Erythroblast (primary cell): ENCODE measurements around the gene LRMDA.

Experiments used
- GATA1 ChIP-seq: IDR thresholded peaks from 2 replicates; pipeline ENCODE4 v1.6.1; 2011; ENCODE audit warnings: low read depth, mild to moderate bottlenecking, control low read depth, low read length, moderate library complexity
- POLR2A ChIP-seq: IDR thresholded peaks from 2 replicates; pipeline ENCODE4 v1.6.1; 2011; ENCODE audit warnings: mild to moderate bottlenecking, low read length

DNA sequence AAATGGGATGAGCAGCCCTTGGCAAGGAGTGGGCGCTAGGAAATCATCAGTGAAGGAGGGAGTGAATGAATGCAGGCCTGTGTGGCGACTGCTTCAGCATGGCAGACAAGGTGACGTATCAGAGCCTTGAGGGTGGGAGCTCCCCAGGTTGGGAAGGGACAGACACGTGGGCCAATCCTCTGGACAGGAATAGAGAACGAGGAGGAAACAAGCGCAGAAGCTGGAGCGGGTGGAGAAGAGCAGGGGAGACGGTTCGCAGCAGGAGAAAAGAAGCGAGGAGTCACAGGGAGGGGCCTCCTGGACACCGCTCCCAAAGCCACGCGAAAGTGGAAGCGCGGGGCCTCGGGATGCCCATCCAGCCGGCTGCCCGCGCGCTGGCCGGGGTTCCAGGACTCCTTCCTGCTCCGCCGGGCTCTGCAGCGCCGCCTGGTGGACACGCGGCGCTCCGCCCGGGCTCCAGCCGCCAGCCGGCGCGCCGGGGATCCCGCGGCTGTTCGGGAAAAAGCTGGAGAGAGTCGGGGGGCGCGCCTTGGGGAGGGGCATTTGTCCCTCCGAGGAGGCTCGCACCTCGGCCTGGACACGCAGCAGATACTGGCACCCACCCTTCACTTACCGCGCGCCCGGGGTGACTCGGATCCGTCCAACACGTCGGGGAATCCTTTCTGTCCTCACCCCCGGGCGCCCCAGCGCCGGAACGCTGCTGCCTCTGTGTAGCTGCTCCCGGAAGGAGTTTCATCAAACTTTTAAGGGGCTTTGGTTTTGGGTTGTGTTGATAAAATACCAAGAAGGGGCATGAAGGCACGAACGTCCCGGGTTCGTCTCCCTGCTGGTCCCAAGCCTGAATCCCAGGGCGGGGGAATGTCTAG, 36.1 kb upstream of the LRMDA start:
- no peak for TF ChIP-seq POLR2A
- no peak for TF ChIP-seq GATA1
